Suprapubic skin (tissue), 4 donors: ENCODE results near the gene DMRT2.

Experiments
- POLR2A ChIP-seq, 2 donors: fragments of 450-650 bp; IDR thresholded peaks; one replicate each; pipeline ENCODE4 v1.6.1; 2017; ENCODE audit warnings: antibody characterized with exemption in 2 of 2, mild to moderate bottlenecking in 2 of 2, moderate library complexity in 2 of 2
- POLR2AphosphoS5 ChIP-seq, 3 donors: sonication (generic); formaldehyde crosslinking; IDR thresholded peaks; one replicate each; pipeline ENCODE4 v1.6.1; 2017; ENCODE audit warnings: antibody characterized with exemption in 3 of 3
- TF ChIP-seq, protein P1 (sequence below), 2 donors: fragments of 200-600 bp in 1 of 2; fragments of 450-650 bp in 1 of 2; sonication (generic) in 1 of 2; IDR thresholded peaks; one replicate each; pipeline ENCODE4 v1.5.1; 2016 to 2019; ENCODE audit warnings: antibody characterized with exemption in 2 of 2, mild to moderate bottlenecking in 1 of 2, moderate library complexity in 1 of 2

GRCh38 chr9:1083325-1083913, 33.3 kb downstream of the DMRT2 start:
- TF ChIP-seq, protein P1, sequence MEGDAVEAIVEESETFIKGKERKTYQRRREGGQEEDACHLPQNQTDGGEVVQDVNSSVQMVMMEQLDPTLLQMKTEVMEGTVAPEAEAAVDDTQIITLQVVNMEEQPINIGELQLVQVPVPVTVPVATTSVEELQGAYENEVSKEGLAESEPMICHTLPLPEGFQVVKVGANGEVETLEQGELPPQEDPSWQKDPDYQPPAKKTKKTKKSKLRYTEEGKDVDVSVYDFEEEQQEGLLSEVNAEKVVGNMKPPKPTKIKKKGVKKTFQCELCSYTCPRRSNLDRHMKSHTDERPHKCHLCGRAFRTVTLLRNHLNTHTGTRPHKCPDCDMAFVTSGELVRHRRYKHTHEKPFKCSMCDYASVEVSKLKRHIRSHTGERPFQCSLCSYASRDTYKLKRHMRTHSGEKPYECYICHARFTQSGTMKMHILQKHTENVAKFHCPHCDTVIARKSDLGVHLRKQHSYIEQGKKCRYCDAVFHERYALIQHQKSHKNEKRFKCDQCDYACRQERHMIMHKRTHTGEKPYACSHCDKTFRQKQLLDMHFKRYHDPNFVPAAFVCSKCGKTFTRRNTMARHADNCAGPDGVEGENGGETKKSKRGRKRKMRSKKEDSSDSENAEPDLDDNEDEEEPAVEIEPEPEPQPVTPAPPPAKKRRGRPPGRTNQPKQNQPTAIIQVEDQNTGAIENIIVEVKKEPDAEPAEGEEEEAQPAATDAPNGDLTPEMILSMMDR (IDR thresholded peaks at IDR 0.05), result no peak
- TF ChIP-seq POLR2AphosphoS5 (IDR thresholded peaks at IDR 0.05) (no peak), POLR2A (IDR thresholded peaks at IDR 0.05) (no peak)
